HK-2 (cell line): ENCODE data around the gene ERN1.

Source experiments
- DNase-seq: peaks from one replicate; pipeline ENCODE4 v3.0.0-alpha.2; 2018; ENCODE audit not compliant: unreplicated experiment

ERN1 gene

GRCh38 chr17:64084086-64084939 lies 45.6 kb downstream of the ERN1 start:
- no peak for DNase-seq

DNA sequence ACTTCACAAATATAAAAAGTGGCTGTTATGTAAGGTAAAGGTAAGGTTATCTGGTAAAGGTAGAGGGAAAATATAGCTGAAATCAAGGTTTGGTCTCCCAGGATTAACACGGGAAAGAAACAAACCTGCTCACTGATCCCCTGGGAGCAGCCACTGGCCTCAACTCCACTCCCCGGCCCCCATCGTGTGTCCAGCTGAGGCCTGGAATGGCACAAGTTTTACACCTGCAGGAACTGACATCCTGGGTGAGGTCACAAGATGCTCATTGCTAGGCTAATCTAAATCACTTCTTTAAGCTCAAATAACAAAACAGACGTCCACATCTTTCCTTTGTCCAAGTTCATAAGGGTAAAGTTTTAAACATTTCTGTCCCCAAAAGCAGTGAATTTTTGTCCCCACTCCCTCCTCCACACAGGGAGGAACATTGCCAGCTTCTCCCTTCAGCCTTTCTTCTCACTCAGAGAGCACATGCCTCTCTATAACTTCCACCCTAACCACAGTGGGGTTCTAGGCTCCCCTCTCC lies 46.3 kb downstream of the ERN1 start:
- DNase-seq = no peak

DNA sequence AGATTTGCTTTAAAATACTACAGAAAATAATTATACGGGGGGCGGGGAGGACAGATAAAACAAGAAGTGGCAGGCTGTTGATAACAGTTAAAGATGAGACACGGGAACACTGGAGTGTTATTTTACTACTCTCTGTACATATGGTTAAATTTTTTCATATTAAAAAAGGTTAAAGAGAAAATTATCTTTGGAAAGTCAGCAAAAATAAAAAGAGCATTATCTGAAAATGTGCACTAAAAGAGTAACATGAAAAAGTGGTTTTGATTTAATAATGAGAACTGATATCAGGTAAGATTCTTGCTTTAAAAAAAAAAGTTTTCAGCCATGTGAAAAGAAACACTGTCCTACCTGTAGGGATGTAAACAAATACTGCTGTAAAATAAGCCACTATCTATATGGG lies 46.9 kb downstream of the ERN1 start:
- no peak for DNase-seq

GRCh38 chr17:64081802-64082799 lies 47.8 kb downstream of the ERN1 start:
- DNase-seq = no peak

GRCh38 chr17:64080174-64080618 lies 49.7 kb downstream of the ERN1 start:
- DNase-seq = no peak

DNA sequence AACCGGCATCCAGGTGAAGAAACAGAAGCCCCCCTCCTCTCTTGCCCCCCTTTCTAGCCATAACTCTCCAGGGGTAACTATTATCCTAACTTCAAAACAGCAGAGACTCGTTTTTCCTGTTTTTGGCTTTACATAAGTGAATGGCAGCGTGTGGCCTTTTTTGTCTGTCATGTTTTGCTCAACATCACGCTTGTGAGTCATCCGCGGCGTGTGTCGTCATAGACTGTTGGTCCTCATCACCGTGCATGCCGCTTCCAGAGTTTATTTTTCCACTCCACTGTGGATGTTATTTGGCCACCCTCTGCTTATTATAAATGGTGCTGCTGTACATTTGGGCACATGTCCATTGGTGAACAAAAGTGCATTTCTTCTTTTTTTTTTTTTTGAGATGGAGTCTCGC lies 52.6 kb downstream of the ERN1 start:
- no peak for DNase-seq

DNA sequence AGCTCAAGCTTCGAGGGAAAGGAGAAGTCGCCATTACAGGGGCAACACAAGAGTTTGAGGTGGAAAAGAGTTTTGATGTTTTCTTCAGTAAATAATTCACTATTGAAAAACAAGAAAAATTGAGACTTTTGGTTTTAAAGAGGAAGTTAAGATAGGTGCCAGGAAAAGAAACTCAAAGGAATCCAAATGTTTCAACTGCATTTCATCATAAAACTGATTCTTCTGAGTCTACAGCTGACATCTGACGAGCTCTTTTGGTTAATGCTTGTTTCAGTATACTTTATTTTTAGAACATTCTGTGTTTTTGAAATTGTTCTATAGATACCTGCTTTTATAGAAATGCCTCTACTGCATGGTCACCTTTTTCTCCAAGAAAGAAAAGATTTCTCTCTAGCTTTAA lies 54.0 kb downstream of the ERN1 start:
- no peak for DNase-seq

DNA sequence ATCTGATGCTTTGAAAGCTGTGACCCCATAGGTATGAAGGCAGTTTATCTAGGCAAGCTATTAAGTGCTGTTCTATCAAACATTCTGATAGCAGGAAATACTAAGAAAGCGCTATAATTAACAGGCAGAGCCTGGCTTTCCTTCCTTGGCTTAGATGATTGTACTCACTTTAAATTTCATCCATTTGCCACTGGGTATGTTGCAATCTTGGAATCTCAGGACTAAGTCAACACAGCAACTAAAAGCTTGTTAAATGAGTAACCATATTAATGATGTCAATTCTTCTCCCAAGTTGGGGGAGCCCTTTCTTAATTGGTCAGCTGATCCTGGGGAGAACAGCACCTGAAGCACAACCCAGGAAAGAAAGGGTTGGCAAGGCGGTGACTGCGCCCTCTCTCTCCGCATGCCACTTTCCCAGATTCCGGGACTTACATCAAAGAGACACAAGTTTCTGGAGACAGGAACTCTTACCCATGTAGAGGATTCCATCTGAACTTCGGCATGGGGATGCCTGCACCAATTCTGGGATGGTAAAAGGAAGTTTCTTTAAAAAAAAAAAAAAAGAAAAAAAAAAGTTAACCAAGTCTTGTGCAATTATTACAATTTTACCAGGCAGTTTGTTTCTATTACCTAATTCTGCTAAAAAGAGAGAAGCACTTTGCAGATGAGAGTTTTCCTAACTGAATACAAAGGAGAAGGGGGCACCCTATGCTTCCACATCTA lies 55.1 kb downstream of the ERN1 start:
- peak; percentile 24 for DNase-seq

- DNase-seq = no peak
Observed at GRCh38 chr17:64073771-64074703, 55.9 kb downstream of the ERN1 start.

- DNase-seq = no peak
Observed at GRCh38 chr17:64071111-64071510, 58.8 kb downstream of the ERN1 start.

DNA sequence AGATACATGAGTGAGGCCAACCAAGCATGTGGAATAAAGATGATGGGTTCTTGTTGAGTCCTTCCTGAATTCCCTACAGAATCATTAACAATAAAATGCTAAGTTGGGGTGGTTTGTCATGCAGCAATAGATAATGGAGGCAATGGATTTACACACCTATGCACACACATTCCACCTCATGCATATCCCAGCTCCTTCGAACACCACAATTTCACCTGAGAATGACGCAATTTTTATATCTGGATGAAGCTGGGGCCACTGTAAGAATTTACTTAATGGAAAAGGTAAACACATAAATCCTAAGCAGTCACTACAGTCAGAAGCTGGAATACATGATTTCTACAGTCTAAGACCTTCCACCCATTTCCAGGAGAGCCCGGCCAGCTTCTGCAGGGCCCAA lies 59.7 kb downstream of the ERN1 start:
- no peak for DNase-seq

- no peak for DNase-seq
Observed at GRCh38 chr17:64069143-64069542, 60.8 kb downstream of the ERN1 start.

- no peak for DNase-seq
Observed at GRCh38 chr17:64067657-64068056, 62.3 kb downstream of the ERN1 start.

GRCh38 chr17:64066716-64067115 lies 63.2 kb downstream of the ERN1 start:
- no peak for DNase-seq

DNA sequence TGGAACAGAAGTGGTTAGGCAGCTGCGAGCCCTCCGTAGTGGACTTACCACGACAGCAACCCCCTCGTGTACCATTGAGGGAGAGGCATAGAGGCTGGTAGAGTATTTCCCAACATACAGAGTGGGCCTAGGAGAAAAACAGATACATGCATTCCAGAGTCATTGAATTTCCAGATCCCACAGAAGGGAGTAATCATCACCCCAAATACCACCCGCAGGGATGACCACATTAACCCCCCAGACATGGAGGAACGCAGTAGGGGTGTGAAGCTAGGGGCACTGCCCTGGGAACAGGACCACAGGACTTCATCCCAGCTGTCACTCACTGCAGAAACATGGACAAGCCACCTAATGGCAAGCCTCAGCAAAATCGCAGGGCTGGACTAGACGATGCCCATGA lies 64.8 kb downstream of the ERN1 start:
- DNase-seq = no peak

DNA sequence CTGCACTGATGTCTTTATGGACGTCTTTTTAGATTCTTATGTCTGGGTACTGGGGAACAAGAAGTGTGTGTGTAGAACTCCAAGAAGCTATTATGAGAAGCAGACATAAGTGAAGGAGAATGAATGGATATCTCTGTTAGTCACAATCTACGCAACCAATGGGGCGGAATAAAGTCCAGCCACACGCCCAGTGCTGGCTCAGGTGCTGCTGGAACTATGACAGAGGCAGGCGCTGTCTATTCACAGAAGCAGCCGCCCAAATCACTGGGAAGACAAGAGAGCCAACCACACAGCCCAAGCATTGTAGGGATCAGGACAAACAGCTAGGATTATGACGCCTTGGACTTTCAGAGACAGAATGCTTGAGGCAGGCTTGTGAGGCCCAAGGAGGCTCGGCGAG lies 65.6 kb downstream of the ERN1 start:
- DNase-seq = no peak

DNA sequence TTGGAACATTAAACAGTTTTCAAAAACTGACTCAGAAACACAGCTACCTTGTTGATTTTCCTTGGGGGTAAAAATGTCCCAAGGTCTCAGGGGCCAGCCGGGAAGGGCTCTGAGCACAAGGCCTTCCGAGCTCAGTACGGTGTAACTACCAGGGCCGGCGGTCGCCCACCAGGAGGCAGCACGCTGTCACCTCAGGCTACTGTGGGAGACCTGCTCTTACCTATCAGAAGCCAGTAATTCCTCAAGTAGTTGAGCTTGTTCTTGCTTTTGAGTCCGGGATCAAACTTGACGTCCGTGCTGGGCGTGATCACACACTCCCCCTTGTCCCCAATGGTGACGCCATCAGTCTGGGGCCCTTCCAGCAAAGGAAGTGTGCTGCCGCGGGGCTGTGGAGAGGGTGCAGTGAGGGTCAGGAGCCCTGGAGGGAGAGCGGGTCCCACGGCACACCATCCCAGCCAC lies 66.1 kb downstream of the ERN1 start:
- DNase-seq = peak; percentile 16

DNA sequence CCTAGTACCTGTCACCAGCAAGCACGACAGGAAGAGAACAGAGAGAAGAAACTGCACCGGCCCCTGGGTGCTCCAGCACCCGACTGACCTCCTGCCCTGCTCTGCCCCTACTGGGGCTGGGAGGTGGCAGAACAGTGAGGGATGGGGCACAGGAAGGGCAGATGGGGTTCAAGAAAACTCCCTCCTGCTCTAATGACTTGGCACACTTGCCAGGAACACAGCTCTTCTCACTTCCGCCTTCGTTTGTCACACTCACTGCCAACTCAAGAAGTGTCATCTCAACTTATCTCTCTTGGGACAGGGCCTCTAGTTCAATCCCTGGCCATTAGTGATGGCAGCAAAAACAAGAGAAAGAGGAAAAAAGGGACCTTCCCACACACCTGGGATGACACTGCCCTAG lies 66.9 kb downstream of the ERN1 start:
- no peak for DNase-seq

DNA sequence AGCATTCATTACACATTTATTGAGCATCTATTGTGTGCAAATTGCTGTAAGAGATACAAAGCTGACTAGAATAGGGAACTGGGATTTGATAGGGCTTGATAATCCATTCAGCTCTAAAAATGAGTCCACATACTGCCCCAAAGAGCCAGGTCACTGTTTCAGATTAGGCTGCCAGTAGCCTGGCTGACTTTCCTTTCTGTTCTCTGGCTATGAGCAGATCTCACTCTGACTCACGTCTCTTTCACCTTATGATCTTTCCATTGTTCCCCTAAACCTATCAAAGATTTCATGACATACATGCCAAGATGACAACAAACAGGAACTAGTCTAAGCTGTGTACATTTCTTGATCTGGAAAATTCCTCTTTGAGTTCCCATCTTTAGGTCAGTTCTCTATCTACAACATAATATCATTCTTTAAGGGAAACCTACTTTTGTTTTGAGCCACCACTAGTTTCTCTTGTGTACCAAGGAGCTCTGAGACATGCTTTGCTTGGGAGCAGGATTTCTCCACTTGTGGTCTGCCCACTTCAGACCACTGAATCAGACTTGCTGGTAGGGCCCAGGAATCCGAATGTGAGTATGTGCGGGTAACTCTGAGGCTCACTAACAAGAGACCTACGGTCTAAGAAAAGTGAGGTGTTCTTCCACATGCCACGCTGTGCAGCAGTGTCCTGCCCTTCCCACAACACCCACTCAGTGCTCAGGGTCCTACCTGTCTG lies 68.6 kb downstream of the ERN1 start:
- DNase-seq = no peak

DNA sequence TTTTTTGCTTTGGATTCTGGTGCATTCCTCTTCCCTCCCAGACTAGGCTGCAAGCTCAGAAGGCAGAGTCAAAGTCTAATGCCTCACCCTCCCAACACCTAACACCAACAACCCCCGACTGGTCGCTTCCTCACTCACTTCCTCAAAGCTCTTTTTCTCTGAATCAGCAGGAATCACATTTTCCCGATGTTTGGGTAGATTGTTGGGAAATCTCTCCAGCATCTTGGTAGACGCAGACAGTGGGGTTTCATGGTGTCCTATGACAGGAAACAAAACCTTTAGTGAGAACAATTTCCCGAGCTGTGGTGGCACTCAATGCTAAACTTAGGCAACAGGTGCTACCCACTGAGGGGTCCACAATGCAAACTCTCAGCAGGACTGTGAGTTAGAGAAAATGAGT lies 69.6 kb downstream of the ERN1 start:
- DNase-seq = no peak
